GM19240 (cell line): Measurements from ENCODE around the gene SRCIN1.
A peak's percentile ranks its signal among the peaks of the same experiment; 100 is the strongest.

Experiments
- DNase-seq: peaks from one replicate; pipeline ENCODE4 v3.0.0; 2011; ENCODE audit warnings: low spot score; ENCODE audit not compliant: insufficient read length

The SRCIN1 gene

DNA sequence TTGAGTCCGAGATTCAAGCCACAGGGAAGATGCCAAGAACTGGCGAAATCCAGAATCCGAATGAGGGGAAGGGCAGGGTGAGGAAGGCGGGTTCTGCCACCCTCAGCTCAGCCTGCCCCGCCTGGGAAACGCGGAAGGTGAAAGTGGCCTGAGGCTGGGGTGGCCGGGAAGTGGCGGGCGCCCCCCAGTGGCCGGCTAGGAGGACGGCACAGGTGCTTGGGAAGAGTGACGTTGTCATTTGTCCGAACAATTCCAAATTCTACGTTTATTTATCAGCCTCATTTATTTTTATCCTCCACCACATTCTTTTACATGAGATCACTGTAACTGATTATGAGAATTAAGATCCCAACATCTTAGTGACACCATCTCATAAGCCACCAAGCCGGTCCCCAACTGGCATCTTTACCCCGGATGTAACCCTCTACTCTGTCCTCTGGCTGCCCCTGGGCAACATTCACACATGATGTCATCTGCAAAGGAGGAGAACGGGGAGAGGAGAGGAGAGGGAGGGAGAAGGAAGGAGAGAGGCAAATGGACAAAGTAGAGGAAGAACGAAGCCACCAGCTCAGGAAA lies 21.3 kb downstream of the SRCIN1 start:
- DNase-seq = peak; percentile 80

DNA sequence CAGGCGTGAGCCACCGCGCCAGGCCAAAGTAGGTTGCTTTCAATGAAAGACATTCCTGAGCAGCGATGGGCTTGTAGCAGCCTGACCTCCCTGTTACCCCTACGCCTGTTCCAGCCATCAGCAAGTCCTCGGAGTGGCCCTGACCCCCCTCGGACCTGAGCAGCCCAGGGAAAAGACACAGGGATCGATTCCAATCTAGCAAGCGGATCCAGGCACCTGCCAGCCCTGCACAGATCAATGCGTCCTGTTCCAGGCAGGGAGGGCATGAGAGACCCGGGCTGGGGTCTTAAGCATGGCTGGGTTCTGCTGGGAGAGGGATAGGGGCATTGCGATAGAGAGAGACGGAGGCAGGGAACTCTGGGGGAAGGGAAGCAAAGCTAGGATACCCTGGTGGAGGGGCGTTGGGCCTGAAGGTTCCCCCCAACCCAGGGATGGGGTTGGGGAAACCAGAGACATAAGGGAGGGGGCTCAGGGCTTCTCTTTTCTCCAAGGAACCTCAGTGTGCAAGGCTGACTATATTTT lies 21.9 kb downstream of the SRCIN1 start:
- no peak for DNase-seq

DNA sequence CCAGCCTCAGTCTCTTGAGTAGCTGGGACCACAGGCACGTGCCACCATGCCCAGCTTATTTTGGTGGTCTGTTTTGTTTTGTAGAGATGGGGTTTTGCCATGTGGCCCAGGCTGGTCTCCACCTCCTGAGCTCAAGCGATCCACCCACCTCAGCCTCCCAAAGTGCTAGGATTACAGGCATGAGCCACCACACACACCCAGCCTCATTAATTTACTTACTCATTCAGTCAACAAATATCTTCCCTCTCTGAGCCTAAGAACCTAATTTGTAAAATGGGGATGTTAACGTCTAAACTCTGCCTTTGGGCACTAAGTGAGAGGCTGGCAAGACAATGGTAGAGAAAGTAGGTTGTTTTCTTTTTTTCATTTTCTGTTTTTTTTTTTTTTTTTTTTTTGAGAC lies 22.6 kb downstream of the SRCIN1 start:
- DNase-seq = no peak

DNA sequence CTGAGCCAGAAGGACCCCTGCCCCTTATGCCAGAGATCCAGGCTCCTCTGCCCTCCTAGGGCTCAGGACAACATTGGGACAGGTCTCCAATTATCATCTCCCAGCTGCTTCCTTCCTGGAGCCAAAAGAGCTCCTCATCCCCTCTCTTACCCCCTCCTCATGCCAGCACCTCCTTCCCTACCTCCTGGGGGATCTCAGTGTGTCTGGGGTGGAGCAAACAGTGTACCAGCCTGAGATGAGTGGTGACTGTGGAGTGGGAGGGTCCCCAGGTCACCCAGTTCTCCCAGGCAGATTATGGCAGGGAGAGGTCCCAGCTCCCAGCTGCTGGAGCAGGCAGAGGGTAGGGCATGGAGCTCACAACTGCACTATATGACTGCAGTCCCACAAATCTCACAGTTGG lies 23.7 kb downstream of the SRCIN1 start:
- no peak for DNase-seq

DNA sequence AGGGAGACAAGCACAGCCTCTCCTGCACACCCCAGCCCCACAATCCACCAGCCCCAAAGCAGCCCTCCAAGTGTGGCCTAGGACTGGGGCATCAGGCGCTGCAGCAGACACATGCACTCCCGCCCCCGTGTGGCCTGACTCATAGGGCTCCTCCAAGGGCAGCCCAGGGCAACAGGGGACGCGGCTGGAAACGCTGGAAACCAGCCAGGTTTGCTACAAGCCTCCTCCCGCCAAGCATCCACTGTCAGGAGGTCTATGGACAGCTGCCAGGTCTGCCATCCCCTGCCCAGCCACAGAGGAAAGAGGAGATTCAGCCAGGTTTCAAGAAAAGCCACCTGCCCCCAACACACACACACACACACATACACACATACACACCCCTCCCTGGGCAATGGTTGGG lies 25.8 kb downstream of the SRCIN1 start:
- DNase-seq = no peak

DNA sequence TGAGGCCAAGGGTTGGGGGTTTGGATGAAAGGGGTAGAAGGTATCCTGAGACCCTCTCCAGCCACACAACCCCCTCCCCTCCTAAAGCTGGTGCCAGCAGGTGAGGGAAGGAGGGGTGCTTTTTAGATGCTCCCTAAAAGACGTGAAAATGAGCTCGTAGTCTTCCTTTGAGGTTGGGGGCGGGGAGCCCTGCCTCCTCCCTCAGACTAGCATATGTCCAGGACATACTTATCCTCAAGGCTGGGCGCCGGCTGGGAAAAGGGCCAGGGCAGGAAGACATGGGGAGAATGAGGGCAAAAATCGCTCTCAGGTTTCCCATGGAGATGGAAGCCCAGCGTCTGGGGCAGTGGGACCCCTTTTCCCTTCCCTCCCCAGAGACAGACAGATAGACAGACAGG lies 26.7 kb downstream of the SRCIN1 start:
- no peak for DNase-seq

DNA sequence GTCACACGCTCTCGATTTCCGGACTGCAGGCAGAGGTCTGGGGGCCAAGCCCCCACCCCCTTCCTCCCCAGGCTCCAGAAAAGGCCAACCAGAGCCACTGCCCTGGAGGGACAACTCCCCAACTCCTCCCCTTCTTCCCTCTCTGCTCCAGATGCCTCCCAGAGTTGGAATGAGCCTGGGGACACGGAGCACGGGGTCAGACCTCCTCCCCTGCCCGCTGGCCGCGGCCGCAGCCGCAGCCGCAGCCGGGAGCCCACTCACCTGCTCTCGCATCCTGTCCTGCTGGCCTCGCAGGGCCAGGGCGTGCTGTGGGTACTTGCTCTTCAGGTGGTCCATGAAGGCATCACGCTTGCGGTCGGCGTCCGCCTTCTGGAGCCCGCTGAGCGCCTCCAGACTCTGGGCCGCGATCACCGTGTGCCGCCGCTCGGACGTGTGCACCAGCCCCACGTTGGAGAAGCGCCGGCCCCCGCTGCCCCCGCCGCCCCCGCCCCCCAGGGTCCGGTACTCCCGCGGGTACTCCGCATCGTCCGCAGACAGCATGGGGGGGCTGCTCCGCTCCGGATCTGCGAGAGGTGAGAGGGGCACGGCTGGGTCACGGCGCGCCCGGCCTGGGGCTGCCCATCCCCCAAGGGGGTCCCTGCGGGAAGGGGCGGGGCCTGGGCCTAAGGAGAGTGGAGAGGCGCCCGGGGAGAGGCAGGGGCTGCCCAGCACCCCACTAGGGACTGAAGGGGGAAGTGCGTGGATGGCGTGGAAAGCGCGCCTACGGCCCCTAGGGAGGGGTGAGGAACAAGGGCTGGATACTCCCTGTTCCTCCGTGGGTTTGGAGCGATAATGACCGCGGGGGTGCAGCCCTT lies 27.3 kb downstream of the SRCIN1 start:
- DNase-seq = no peak

DNA sequence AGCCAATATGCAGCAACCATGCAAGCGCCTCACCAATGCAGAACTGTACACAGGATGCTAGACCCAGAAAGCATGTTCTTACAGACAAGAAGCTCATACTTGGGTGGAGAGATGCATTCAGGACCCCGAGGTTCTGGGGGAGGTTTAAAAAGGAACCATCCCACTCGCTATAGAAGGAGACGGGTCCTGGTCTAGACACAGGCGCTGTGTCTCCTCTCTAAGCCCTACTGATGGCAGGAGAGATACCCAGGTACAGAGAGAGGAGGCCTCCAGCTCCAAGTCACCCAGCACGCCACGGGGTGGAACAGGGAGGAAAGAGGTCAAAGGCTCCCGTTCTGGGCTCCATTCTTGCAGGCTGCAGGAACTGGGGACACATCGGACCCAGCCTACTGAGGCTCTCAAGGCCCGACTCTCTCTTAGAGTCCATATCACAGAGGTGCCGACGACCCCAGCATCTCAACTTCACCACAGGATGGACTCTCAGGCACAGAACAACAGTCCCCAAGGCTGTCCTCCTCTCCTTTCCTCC lies 28.0 kb downstream of the SRCIN1 start:
- DNase-seq = no peak

DNA sequence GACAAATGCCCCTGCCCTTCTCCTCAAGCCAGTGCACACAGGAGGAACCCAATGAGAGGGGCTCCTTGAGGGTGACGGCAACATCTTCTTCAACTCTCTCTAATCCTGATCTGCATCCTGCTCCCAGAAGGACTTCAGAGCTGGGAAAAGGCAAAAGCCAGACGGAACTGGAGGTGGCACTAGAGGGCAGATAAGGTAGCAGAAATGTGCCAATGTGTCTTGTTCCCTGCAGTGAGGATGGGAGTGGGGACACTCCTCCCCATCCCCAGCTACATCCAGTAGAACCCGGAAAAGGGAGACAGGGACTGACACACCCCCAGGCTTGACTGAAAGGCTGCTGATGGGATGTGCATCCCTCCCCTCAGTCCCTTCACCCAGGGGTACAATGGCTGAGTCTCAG lies 28.5 kb downstream of the SRCIN1 start:
- no peak for DNase-seq

DNA sequence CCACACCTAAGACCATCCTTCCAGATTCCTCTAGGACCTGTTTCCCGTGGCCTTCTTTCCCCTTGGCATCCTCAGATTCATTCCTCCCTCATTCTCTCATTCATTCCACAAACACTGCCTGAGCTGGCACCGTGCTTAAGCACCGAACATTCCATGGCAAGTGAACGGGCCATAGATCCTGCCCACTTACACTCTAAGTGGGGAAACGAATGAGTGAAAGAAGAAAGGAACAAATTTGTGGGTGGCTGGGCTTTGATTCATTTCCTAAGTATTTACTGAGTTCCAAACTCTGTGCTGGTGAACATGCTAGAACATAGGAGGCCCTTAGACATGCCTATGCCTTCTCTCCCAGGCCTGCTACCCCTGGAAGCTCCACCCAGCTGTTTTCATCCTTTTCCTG lies 30.0 kb downstream of the SRCIN1 start:
- no peak for DNase-seq

DNA sequence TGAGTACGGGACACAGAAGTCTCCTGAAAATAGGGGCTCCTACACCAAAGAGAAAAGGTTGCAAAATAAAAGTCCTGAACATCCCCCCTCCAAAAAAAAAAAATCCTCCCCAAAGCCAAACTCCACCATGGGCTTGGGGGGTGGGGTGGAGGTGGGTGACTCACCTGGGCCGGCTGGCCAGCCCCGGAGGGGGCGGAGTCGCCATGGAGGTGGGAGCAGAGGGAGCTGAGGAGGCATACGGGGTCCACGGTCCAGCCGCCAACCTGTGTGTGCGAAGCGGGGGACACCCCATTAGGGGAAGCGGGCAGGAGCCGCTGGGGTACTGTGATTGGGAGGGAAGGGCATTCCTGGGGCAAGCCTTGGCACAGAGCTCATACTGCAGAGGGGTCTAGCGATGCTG lies 31.0 kb downstream of the SRCIN1 start:
- no peak for DNase-seq

DNA sequence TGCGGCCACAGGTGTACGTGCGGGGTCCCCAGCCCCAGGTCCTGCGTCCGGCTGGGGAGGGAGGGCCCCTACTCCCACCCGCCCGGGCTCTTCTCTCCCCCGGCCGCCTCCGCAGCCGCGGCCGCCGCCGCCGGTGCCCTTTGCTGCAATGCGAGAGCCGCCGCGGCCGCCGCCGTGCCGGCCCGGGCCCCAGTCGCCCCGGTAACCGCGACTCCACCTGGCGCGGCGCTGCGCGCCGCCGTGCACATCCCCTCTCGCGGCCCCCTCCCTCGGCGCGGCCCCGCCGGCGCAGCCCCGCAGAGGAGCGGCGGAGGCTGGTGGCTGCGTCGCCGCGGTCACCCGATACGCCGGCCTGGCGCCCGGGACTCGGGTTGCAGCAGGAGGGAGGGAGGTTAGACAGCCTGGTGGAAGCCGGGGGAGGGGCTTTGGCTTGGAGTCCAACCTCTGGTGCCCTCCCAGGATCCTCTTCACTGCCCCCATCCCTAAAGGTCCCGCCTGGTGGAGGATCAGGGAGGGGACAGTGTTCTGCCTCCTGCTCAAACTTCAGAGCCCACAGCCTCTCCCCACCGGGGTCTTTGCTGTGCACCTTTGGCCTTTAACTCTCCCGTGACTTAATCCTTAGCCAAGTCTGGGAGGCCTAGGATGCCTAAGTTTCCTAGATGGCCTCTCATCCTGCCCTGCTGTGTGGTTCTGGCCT lies 32.9 kb downstream of the SRCIN1 start:
- no peak for DNase-seq

DNA sequence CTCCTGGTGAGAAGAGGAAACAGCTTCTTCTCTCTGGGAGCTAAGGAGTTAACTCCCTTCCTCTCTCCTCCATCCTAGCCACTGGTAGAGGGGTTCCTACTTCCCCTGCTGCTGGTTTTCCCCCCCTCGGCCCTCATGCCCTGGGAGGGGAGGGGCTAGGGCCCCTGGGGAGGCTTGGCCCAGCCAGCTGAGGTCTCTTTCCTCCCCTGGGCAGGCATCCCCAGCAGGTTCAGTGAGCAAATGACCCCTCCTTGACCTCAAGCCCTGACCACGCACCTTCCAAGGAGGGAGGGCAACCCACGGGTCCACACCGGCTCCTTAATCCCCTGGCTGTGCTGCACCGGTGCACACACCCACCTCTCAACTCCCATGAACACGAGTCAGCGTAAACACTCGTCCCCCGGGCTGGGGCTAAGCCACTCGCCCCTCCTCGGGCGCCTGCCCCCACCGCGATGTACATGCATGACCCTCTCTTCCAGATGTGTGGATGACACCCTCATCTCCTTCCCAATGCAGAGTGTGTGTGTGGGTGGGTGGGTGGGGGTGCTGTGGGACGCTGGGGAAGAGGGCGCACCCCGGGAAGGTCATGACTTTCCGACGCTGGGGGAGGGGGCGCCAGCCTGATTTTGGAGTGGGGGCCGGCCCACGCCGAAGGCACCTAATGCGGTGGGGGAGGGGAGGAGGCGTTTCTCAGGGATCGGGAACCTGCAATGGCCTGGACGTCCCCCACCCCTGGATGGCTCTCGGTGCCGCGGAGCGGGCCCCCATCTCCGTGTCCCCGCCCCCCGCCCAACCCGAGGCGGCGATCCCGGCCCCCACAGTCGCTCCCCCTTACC lies 33.7 kb downstream of the SRCIN1 start:
- DNase-seq = no peak

DNA sequence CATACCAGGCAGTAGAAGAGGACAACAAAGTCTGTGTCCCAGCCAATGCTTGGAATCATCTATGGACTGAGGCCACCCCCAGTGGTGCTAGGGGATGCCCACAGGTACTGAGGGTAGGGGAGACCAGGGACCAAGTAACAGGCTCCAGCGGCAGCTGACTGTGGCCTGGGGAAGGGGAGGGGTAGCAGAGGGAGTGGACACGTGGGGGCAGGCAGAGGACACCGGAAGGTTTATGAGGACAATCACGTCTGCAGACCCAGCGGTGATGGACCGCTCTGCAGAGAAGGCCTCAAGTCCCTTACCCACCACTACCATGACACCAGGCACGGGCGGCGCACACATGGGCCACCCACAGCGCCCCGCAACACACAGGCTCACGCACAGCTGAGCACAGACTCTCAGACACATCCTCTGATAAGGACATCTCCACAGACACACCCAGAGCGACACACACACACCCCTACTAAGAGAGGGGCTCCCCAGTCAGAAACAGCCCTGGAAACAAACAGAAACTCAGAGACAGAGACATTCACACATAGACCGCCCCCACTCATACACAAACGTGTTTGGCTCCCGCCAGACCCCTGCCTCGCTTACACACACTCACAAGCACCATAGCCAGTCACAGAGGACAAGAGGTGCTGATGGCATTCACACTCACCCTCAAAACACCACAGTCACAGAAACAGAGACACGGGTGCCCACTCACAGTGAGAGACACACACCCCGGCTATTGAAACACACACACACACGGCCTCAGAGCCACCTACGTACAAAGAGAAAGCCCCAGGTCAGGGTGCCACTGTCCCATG lies 35.8 kb downstream of the SRCIN1 start:
- no peak for DNase-seq

DNA sequence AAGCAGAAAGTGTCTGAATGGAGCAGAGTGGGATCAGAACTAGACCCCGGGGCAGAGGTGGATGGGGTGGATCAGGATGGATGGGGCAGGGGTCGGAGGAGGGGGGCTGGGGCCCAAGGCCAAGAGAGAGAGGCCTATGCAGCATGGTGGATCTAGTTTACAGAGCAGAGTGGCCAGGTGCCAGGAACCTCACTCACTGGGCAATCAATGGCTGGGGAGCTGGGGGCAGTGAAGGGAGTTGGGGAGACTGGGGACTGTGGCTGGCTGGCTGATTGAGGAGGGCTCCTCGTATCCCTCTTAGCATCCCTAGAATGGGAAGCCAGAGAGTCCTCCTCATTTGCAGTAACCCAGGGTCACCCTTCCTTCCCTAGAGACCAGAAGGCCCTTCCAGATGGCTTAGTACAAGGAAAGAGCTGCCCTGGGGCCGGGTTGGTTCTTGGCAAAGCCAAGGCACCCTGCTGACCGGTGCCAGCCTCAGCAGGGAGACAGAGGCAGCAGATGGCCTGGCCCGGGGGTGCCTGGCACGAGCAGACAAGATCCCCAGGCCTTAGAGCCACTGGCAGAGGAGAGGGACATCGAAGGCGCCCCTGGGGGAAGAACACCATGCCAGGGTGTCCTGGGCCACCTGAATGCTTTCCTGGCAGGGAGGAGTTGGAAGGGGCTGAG lies 36.8 kb downstream of the SRCIN1 start:
- DNase-seq = no peak

DNA sequence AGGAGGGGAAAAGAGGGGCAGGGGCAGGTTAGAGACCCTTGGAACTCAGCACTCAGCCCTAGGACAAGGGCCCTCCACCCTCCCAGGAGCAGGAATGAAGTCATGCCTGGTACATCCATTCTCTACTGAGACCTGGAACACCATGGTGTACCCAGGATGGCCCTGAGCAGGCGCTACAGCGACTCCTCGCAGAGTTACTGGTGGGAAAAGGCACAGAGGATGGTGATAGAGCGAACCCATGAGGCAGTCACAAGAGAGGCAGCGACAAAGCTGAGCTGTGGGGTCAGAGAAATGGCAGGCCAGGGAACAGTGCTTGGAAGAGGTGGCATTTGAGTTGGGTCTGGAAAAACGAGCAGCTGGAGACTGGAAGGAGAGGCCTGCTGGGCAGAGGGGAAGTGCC lies 37.5 kb downstream of the SRCIN1 start:
- DNase-seq = no peak

DNA sequence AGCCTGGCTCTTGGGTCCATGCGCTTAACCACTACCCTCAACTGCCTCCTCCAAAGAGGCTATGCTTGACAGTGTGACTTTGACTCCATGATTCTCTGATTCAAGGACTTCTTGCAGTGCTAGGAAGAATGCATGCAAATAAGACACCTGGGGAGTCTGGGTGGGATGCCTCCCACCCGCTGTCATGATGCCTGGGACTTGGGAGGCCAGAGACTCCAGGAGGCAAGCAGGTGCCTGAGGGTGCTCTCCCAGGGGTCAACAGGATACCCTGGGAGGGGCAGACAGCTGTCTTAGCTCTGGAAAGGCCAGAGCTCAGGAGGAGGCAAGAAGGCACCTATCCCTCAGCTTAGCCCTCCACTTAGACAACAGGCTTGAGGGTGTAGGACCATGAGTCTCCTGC lies 38.4 kb downstream of the SRCIN1 start:
- no peak for DNase-seq

DNA sequence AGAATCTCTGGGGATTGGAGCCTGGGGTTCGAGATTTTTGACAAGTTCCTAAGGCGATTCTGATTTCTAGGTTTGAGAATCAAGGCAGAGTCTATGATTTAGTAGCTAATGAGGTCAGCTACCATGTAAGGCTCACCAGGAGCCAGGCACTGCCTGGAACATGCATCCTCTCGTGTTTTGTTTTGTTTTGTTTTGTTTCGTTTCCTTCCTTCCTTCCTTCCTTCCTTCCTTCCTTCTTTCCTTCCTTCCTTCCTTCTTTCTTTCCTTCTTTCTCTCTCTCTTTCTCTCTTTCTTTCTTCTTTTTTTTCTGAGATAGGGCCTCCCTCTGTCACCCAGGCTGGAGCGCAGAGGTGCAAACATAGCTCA lies 39.1 kb downstream of the SRCIN1 start:
- no peak for DNase-seq

DNA sequence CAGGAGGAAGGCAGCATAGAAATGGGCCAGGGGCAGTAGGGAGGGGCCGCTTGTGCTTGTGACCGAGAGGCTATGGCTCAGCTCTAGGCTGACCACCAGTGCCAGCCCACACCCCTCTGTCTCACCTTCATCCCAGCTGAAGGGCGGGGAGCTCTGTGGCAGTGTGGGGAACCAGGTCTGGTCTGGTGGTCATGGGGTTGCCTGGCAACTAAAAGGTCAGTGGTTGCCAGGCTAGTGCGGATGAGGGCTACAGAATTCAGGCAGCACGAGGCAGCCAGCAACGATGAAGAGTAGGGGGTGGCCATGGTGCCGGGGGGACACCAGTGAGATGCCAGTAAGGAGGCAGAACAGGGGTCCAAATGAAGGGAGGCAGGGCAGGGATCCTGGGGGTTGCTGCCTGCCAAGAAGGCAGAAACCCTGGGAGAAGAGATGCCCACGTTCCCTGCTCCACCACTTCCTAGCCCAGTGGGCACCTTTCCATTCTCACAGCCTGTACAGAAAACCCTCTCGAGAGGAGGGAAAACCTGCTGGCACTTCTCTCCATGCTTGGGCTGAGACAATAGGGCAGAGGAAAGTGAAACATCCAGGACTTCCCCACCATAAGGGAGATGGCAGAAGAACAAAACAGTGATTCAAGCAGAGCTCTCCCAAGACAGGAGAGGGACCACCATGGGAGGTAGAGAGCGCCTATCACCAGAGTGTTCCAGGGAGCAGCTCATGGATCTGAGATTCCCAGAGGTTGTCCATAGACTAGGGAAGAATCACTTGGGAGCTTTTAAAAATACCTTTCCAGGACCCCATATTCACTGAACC lies 39.7 kb downstream of the SRCIN1 start:
- no peak for DNase-seq
